ENCODE data around the gene ZNF619.
"Not testable (repeated sequence)": the region's sequence is repeated elsewhere in the genome, so short reads cannot be mapped to it uniquely, and the experiment has no call there.

The ZNF619 gene

GRCh38 chr3:40476478-40477470 is at the start of gene ZNF619:
Gene ZNF619 (plus strand): TSS chr3:40477122. CDS start chr3:40477980, 858 bp downstream.
- peak; percentile 75 for DNase-seq (ENCODE audit: low spot score)

- no peak for DNase-seq (ENCODE audit: low spot score)
Observed at GRCh38 chr3:40432793-40433192, 44.1 kb upstream of the ZNF619 start.

GRCh38 chr3:40437889-40438288 is 39.0 kb upstream of the ZNF619 start:
- no peak for DNase-seq (ENCODE audit: low spot score)

GRCh38 chr3:40445062-40445461 is 31.9 kb upstream of the ZNF619 start:
- no peak for DNase-seq (ENCODE audit: low spot score)

- no peak for DNase-seq (ENCODE audit: low spot score)
Observed at GRCh38 chr3:40445880-40446279, 31.0 kb upstream of the ZNF619 start.

GRCh38 chr3:40450438-40450837 is 26.5 kb upstream of the ZNF619 start:
- no peak for DNase-seq (ENCODE audit: low spot score)

- no peak for DNase-seq (ENCODE audit: low spot score)
Observed at GRCh38 chr3:40451551-40451950, 25.4 kb upstream of the ZNF619 start.

GRCh38 chr3:40452057-40452456 is 24.9 kb upstream of the ZNF619 start:
- no peak for DNase-seq (ENCODE audit: low spot score)

- DNase-seq (ENCODE audit: low spot score): no peak
Observed at GRCh38 chr3:40452562-40452875, 24.4 kb upstream of the ZNF619 start.

- peak; percentile 98 for DNase-seq (ENCODE audit: low spot score)
Observed at GRCh38 chr3:40452876-40453730, 23.8 kb upstream of the ZNF619 start.

GRCh38 chr3:40453933-40454332 is 23.0 kb upstream of the ZNF619 start:
- no peak for DNase-seq (ENCODE audit: low spot score)

GRCh38 chr3:40455328-40455727 is 21.6 kb upstream of the ZNF619 start:
- no peak for DNase-seq (ENCODE audit: low spot score)

GRCh38 chr3:40456279-40456939 is 20.5 kb upstream of the ZNF619 start:
- DNase-seq (ENCODE audit: low spot score): no peak

- DNase-seq (ENCODE audit: low spot score): peak; percentile 96
Observed at GRCh38 chr3:40456940-40457823, 19.7 kb upstream of the ZNF619 start, which contains the start of gene RPL14. Gene RPL14 (plus strand): TSS chr3:40457339. CDS start chr3:40457472, 133 bp downstream.

- no peak for DNase-seq (ENCODE audit: low spot score)
Observed at GRCh38 chr3:40458473-40458872, 18.4 kb upstream of the ZNF619 start.

- not testable (repeated sequence) for DNase-seq (ENCODE audit: low spot score)
Observed at GRCh38 chr3:40460481-40460880, 16.4 kb upstream of the ZNF619 start.

- DNase-seq (ENCODE audit: low spot score): no peak
Observed at GRCh38 chr3:40461161-40461560, 15.8 kb upstream of the ZNF619 start.

- not testable (repeated sequence) for DNase-seq (ENCODE audit: low spot score)
Observed at GRCh38 chr3:40462838-40463237, 14.1 kb upstream of the ZNF619 start.

GRCh38 chr3:40463579-40463978 is 13.3 kb upstream of the ZNF619 start:
- DNase-seq (ENCODE audit: low spot score): no peak

GRCh38 chr3:40464339-40465110 is 12.4 kb upstream of the ZNF619 start:
- DNase-seq (ENCODE audit: low spot score): no peak

- no peak for DNase-seq (ENCODE audit: low spot score)
Observed at GRCh38 chr3:40465111-40465407, 11.9 kb upstream of the ZNF619 start.

Measured in HuH-7 (cell line).